GM13976 (cell line): ENCODE measurements around the gene MCM3.

ENCODE experiments used
- DNase-seq: peaks from one replicate; pipeline ENCODE4 v3.0.0; 2012; ENCODE audit warnings: low spot score
- CTCF ChIP-seq: IDR thresholded peaks from 2 replicates; pipeline ENCODE4 v1.5.1; 2012; ENCODE audit warnings: borderline replicate concordance, mild to moderate bottlenecking; ENCODE audit not compliant: insufficient read depth; ENCODE audit errors: extremely low read depth, missing control alignments, control extremely low read depth
- in situ Hi-C: fragments of 300-500 bp; cut with MboI; formaldehyde crosslinking; loops from one replicate; pipeline ENCODE4 v1.12.0; 2022; ENCODE audit warnings: low sequenced_read_pairs, mixed read lengths, inconsistent platforms; ENCODE audit not compliant: unreplicated experiment

Gene MCM3

GRCh38 chr6:52230685-52231084 lies 53.9 kb downstream of the MCM3 start:
- in situ Hi-C loops = loop anchor here (10.0 kb wide), 1 partner anchor 66 kb away; no protein-coding TSS in a partner anchor

GRCh38 chr6:52227495-52227894 lies 57.0 kb downstream of the MCM3 start:
- peak; percentile 81 for DNase-seq
- in situ Hi-C loops = no loop called here
- TF ChIP-seq CTCF = no peak

More at GRCh38 chr6:52230685-52231084, 53.9 kb downstream of the MCM3 start:
- no peak for DNase-seq
- TF ChIP-seq CTCF = no peak

GRCh38 chr6:52221302-52221701 lies 63.2 kb downstream of the MCM3 start:
- no peak for DNase-seq
- in situ Hi-C loops = no loop called here
- TF ChIP-seq CTCF = no peak

- in situ Hi-C loops = no loop called here
- TF ChIP-seq CTCF = no peak
- DNase-seq = no peak
Observed at GRCh38 chr6:52217761-52218160, 66.8 kb downstream of the MCM3 start.

- no peak for TF ChIP-seq CTCF
- in situ Hi-C loops = no loop called here
- no peak for DNase-seq
Observed at GRCh38 chr6:52216932-52217575, 67.5 kb downstream of the MCM3 start.

GRCh38 chr6:52215787-52216186 lies 68.8 kb downstream of the MCM3 start:
- in situ Hi-C loops = no loop called here
- no peak for DNase-seq
- TF ChIP-seq CTCF = no peak
